Kidney (tissue), 2 donors: ENCODE data around the gene UGT2B7. TPM values are rescaled to one million over a fixed set of nuclear protein-coding genes. Genes with fewer than 3 reads are reported as not detected.

Source experiments
- polyA plus RNA-seq: library from polyadenylated mRNA; stranded (reverse); fragments of 350-450 nt; fragmentation: Illumina TruSeq; extraction: RNeasy Lipid Tissue Mini Kit (QIAGEN cat#74804); gene quantifications from one replicate; pipeline ENCODE4 v1.2.3, GENCODE V29; 2014; ENCODE audit warnings: low read depth, low replicate concordance; ENCODE audit not compliant: insufficient read depth
- total RNA-seq: library from RNA; stranded (reverse); fragmentation: NEBNext Ultra II Directional; extraction: Animal tissue kit (Norgen Biotek cat#: 25700); gene quantifications from one replicate; pipeline ENCODE4 v1.2.1, GENCODE V29; 2021
- donor health status: DM: yes; HTN: yes; CAD: no.

The UGT2B7 gene
- total and polyA plus RNA-seq, 2 donors from 2014 or later, result 161 to 390 TPM

Other genes with a start within 250 kb of the UGT2B7 start
- 57.7 TPM for gene UGT2A3, start 144.7 kb upstream of the UGT2B7 start, total RNA-seq
- 27.1 TPM for gene UGT2A3, start 144.7 kb upstream of the UGT2B7 start, polyA plus RNA-seq
- gene UGT2B11, start 118.3 kb downstream of the UGT2B7 start, total RNA-seq, result not detected
- gene UGT2B11, start 118.3 kb downstream of the UGT2B7 start, polyA plus RNA-seq, result not detected
- gene UGT2B28, start 184.0 kb downstream of the UGT2B7 start, total RNA-seq, result not detected
- not detected for gene UGT2B28, start 184.0 kb downstream of the UGT2B7 start, polyA plus RNA-seq